Activated CD8-positive, alpha-beta memory T cell treated with anti-CD3 and anti-CD28 coated beads, Interleukin-2, amount 50 U/mL, for 24 hours (primary cell): Measurements from ENCODE around the gene DCC.

Experiments used
- DNase-seq: peaks from one replicate; pipeline ENCODE4 v3.0.0-alpha.2; 2020; ENCODE audit errors: extremely low read depth

DCC gene

DNA sequence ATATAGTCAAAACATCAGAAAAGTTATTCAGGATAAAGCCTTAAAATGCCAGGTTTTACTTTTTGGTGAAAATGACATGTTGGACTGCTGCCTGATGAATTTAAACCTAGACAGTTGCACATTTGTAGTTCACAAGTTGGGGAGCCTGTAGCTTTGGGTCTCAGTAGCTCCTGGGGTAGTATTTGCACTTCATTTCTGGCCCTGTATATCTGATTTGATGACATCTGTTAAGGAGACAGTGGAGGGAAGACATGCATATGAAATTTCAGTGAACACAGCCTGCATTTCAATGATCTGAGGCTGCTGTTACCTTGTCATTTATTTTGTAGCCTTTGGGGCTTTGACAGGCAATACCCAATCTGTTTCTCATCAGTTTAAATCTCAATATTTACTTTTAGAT lies 156.4 kb downstream of the DCC start:
- DNase-seq, result no peak

DNA sequence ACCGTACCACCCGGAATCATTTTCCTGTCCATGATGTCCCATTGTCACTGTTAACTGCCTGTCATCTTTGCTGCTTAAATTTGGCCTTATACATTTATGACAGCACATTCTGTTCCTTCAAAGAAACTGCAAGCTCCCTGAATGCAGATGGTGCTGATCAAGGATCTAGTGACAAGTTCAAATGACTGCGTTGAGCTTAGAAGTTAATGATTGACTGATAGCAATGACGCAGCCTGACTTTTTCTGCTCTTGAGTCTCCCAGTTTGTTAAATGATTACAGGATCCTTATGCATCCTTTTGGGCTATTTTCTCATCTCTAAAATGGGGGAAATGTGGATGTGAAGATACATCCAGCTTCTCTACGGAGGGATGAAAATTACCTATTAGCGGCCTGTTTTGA lies 159.0 kb downstream of the DCC start:
- DNase-seq, result no peak

DNA sequence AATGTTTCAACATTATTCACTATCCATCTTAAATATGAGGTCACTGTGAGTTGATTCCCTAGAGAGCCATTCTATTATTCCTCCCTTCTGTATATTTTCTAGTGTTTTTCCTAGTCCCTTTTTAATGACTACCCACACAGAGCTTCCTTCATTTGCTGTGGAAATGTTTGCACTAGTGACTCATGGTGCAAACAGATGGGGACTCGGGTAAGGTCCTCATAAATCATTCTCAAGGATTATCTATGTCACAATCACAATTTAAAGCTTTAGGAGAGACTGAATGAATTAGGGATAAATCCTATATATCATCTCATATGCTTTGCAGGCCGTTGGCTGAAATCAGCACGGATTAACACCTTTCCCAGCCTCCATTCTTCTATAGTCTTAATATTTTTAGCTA lies 159.6 kb downstream of the DCC start:
- DNase-seq, result no peak

DNA sequence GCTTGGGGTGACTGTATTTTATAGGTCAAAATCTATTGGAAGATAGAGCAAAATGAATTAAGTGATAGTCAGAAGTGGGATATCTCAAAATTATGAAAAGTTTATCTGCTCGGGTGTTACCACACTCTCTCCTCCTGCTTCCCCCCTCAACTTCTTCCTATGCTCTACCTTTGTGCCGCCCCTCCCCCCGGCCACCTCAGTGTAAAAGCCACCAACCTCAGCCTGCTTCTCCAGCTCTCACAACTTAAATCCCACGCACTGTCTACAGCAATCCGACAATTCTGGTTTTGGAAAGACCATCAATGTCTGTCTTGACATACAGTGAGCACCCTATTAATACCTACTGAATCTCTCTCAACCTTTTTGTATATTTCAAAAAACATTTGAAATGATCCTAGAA lies 164.6 kb downstream of the DCC start:
- DNase-seq, result no peak

- no peak for DNase-seq
Observed at GRCh38 chr18:52510139-52510538, 170.1 kb downstream of the DCC start.

GRCh38 chr18:52518086-52518485 lies 178.1 kb downstream of the DCC start:
- DNase-seq, result no peak

- no peak for DNase-seq
Observed at GRCh38 chr18:52519021-52519420, 179.0 kb downstream of the DCC start.

- DNase-seq, result no peak
Observed at GRCh38 chr18:52523566-52523965, 183.6 kb downstream of the DCC start.

DNA sequence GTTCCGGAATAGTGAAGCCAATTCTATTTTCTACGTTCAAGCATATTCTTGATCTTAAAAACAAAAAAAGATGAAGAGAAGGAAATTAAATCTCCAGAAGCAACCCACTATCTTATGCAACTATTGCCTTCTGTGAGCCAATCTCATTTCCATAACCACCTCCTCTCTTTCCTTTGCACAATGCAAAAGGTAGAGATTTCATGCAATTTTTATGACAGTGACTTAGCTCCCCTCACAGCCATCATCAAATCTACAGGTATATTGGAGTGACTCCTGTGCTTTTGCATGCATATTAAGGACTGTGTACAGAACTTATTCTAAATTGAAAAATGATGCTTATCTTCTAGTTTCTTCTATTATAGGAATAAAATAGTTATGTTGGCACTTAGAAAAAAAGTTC lies 191.8 kb downstream of the DCC start:
- DNase-seq, result no peak

DNA sequence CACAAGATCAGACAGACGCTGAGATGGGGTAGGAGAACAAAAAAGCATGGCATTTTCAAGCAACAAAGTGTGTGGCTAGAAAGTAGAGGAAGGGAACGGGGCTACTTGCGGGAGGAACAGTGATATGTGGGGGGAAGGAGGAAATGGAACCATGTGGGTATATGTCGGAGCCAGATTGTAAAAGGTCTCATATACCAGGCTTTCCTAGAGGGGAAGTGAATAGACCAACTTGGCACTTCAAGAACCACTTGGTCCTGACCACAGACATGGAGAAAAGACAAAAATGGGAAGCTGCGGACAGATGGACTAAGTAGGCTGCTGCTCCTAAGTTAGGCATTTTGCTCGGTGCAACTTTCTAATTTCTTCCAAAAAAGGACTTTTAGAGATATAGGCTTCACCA lies 196.0 kb downstream of the DCC start:
- DNase-seq, result no peak

- DNase-seq, result no peak
Observed at GRCh38 chr18:52537261-52537660, 197.3 kb downstream of the DCC start.

DNA sequence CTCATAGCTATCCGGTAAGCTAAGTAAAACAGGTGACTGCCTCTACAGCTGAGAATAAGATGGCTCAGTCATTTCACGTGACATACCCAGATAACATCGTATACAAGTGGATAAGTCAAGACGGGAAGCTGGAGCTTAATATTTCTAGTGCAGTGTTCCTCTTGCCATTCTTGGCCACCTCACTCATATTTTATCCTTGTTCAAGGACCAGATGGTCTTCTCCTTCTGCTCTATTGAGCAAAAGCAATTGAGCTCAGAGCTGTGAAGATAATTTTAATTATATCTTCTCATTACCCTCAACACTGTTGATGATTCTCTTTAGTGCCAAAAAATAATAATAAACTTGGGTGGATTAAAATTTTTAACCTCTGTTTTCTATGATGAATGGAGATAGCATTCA lies 201.1 kb downstream of the DCC start:
- no peak for DNase-seq

DNA sequence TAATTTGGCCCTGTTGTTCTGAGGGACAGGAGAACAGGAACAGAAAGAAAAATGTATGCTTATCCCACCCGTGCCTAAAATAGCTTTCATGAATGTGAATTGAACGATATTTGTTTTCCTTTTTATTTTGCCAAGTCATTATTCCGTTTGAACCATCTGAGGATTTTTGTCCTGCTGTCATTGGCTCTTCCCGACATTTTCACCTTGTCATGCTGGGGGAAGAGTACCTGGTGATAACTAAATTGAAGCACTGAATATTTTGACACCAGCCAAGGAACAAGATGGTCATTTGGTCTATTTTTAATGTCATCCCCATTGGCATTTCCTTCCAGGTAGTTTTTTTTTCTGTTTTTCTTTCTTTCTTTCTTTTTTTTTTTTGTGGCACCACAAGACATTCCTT lies 204.1 kb downstream of the DCC start:
- DNase-seq, result no peak

GRCh38 chr18:52546686-52547346 lies 206.8 kb downstream of the DCC start:
- DNase-seq, result no peak

DNA sequence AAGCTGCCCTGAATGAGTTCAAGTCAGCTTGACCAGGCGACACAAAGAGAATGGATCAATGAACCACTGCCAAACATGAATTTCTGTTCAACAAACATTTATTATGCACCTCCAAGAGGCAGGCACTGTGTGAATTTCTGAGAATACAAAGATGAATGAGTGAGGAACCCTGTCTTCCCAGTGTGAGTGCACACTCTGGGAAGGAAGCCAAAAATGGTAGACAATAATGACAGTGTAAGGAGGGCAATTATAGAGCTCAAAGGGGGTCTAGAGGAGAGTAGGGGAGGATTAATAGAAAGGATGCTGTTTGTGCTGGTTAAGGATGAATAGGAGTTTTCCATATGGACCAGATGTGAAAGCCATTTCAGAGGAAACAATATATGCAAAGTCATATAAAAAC lies 213.4 kb downstream of the DCC start:
- DNase-seq, result no peak

DNA sequence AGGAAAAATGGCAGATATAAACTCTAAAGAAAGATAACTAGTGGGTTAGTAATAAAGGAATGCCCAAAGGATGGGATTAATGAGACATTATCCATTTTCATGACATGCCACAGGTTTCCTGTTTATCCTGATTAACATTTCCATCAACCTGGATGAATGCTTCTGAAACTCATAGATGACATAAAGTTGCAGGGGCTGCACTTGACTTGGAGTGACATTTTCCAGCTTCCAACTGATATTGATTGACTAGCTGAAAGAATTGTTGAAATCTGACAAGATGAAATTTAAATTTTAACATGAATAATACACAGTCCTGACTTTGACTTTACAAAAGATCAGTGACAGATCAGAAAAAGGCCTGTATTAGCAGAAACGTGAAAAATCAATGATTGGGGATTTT lies 214.2 kb downstream of the DCC start:
- no peak for DNase-seq

DNA sequence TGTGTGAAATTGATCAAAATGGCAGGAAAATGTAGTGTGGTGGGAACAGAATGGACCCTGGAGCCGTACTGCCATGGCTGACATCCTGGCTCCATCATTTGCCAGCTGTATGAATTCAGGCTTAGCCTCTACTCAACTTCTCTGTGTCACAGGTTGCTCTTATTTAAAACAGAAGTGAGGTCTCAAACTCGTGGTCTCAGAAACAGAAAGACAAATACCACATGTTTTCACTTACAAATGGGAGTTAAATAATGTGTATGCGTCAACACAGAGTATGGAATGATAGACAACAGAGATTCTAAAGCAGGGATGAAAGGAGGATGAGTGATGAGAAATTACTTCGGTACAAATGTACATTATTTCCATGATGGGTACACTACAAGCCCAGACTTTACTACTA lies 227.4 kb downstream of the DCC start:
- no peak for DNase-seq

DNA sequence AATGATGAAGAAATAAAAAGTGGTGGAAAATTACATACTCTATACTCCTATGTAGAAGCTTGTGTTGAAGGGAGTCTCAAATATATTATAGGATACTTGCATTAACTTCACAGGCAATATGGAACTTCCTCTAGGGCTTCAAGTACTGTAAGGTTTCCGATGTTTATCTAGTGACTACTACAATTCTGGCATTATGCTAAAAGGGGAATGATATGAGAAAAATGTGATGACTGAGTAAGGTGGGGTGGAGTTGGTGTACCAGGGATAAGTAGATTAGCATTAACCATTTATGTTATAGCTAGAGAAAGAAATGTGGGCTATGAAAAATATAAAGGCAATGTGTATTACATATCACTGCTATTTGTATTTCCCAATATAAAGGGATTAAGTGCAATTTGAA lies 229.5 kb downstream of the DCC start:
- no peak for DNase-seq

GRCh38 chr18:52570975-52571374 lies 231.0 kb downstream of the DCC start:
- no peak for DNase-seq

GRCh38 chr18:52572036-52573000 lies 232.3 kb downstream of the DCC start:
- DNase-seq, result no peak

GRCh38 chr18:52577795-52578194 lies 237.8 kb downstream of the DCC start:
- DNase-seq, result no peak

DNA sequence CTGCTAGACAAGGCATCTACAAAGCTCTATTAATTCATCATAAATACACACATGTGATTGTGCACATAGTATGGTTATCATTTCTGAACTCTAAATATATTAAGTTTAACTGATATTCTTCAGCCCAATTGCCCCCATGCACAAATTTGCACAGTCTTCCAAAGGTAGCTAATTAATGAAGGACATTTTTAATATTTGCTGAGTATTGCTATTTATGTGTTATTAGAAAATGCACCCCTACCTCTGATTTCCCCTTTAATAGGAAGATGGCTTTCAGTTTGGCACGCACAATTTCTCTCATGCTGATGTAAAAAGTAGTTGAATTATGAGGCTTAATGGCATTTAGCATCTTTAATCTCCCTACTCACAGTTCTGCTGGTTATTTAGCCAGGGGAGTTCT lies 242.1 kb downstream of the DCC start:
- DNase-seq, result no peak

- DNase-seq, result no peak
Observed at GRCh38 chr18:52582516-52582915, 242.5 kb downstream of the DCC start.
